ENCODE results near the gene PELI3.
"Not testable (repeated sequence)": the region's sequence is repeated elsewhere in the genome, so short reads cannot be mapped to it uniquely, and the experiment has no call there.

Gene PELI3

GRCh38 chr11:66466225-66467033 is at the start of gene PELI3:
Gene PELI3, plus strand, starts transcription at chr11:66466905. Its CDS starts 1,224 bp downstream, at chr11:66468129.
- peak; percentile 82 for DNase-seq

GRCh38 chr11:66417000-66417399 is 49.7 kb upstream of the PELI3 start:
- DNase-seq, result no peak

- DNase-seq, result peak; percentile 52
Measured at GRCh38 chr11:66418168-66418985, 48.3 kb upstream of the PELI3 start.

- no peak for DNase-seq
Measured at GRCh38 chr11:66418986-66419308, 47.8 kb upstream of the PELI3 start.

GRCh38 chr11:66419825-66420224 is 46.9 kb upstream of the PELI3 start:
- DNase-seq, result peak; percentile 24

- DNase-seq, result peak; percentile 56
Measured at GRCh38 chr11:66420671-66421476, 45.8 kb upstream of the PELI3 start, which contains the start of gene NPAS4. Gene NPAS4, plus strand, starts transcription at chr11:66421035. Its CDS starts 145 bp downstream, at chr11:66421180.

- no peak for DNase-seq
Measured at GRCh38 chr11:66421492-66422205, 45.1 kb upstream of the PELI3 start.

GRCh38 chr11:66426314-66426713 is 40.4 kb upstream of the PELI3 start:
- DNase-seq, result no peak

GRCh38 chr11:66428933-66429332 is 37.8 kb upstream of the PELI3 start:
- no peak for DNase-seq

GRCh38 chr11:66429983-66430602 is 36.6 kb upstream of the PELI3 start:
- DNase-seq, result peak; percentile 79

GRCh38 chr11:66431287-66431686 is 35.4 kb upstream of the PELI3 start:
- DNase-seq, result not testable (repeated sequence)

- DNase-seq, result not testable (repeated sequence)
Measured at GRCh38 chr11:66431871-66432329, 34.8 kb upstream of the PELI3 start.

GRCh38 chr11:66432597-66432996 is 34.1 kb upstream of the PELI3 start:
- no peak for DNase-seq

- no peak for DNase-seq
Measured at GRCh38 chr11:66437979-66438503, 28.7 kb upstream of the PELI3 start.

- peak; percentile 94 for DNase-seq
Measured at GRCh38 chr11:66438504-66439466, 27.9 kb upstream of the PELI3 start, which contains the start of gene MRPL11. Gene MRPL11, minus strand, starts transcription at chr11:66438848. Its CDS starts 94 bp downstream, at chr11:66438754.

GRCh38 chr11:66440101-66440939 is 26.4 kb upstream of the PELI3 start:
- not testable (repeated sequence) for DNase-seq

GRCh38 chr11:66440940-66441282 is 25.8 kb upstream of the PELI3 start:
- not testable (repeated sequence) for DNase-seq

- DNase-seq, result no peak
Measured at GRCh38 chr11:66443602-66444001, 23.1 kb upstream of the PELI3 start.

- no peak for DNase-seq
Measured at GRCh38 chr11:66447012-66447411, 19.7 kb upstream of the PELI3 start.

All from COR-L47 (cell line).